ENCODE data around the gene DYRK1A.
A peak's percentile ranks its signal among the peaks of the same experiment; 100 is the strongest.

Gene DYRK1A

GRCh38 chr21:37433456-37433840 is 66.9 kb downstream of the DYRK1A start:
- DNase-seq (ENCODE audit: low read depth) = no peak
- no peak overlapping the region for H3K4me3 ChIP-seq (replicated peaks; ENCODE audit: low read depth, low read length)

DNA sequence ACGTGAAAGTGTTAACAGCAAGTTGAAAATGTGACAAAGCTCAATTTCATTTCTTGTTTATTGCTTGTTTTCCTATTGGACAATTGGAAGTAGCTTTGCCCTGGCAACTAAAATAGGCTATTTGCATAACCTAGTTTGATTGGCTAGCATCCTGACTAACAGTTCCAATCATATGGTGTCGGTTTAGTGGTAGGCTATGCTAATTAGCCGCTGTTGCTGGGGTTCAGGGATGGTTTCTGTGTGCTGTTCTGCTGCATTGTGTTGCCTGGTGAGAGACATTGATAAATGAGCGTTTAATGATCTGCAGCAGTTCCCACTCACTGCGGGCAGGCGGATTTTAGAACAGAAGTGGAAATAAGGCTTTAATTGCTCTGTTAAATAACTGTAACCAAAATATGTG is 68.5 kb downstream of the DYRK1A start:
- TF ChIP-seq CTCF (IDR thresholded peaks at IDR 0.05; ENCODE audit: low read length, missing control alignments) = no peak
- DNase-seq (ENCODE audit: low read depth) = peak; percentile 94
- H3K4me3 ChIP-seq (replicated peaks; ENCODE audit: low read depth, low read length) = no peak overlapping the region

More at GRCh38 chr21:37433456-37433840, 66.9 kb downstream of the DYRK1A start:
- TF ChIP-seq CTCF (IDR thresholded peaks at IDR 0.05; ENCODE audit: low read length, missing control alignments) = no peak

- TF ChIP-seq CTCF (IDR thresholded peaks at IDR 0.05; ENCODE audit: low read length, missing control alignments) = no peak
- DNase-seq (ENCODE audit: low read depth) = no peak
- H3K4me3 ChIP-seq (replicated peaks; ENCODE audit: low read depth, low read length) = no peak overlapping the region
These were observed 69.1 kb downstream of the DYRK1A start for GRCh38 chr21:37435711-37436110.

- DNase-seq (ENCODE audit: low read depth) = no peak
- no peak for TF ChIP-seq CTCF (IDR thresholded peaks at IDR 0.05; ENCODE audit: low read length, missing control alignments)
- no peak overlapping the region for H3K4me3 ChIP-seq (replicated peaks; ENCODE audit: low read depth, low read length)
These were observed 69.6 kb downstream of the DYRK1A start for GRCh38 chr21:37436174-37436573.

DNA sequence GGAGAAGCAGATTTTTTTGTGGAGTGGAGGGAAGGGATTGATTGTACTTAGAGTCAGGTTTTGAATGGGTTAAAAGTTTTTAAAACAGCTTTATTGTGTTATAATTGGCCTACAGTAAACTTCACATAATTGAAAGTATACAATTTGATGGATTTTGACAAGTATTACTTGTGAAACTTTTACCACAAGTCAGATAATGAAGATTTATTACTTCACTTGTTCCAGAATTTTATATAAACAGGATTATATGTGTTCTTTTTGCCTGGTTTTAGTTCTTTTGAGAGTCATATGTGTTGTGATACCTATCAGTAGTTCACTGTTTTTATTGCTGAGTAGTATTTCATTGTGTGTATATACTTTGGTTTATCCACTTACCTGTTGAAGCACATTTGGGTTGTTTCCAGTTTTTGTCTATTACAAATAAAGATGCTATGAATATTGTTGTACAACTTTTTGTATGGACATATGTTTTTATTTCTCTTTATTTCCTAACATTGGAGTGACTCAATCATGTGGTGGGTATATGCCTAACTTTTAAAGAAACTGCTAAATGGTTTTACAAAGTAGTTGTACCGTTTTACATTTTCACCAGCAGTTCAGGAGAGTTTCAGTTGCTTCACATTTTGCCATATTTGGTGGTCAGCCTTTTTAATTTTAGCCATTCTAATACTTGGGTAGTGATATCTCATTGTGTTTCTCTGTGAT is 71.0 kb downstream of the DYRK1A start:
- DNase-seq (ENCODE audit: low read depth) = no peak
- no peak for TF ChIP-seq CTCF (IDR thresholded peaks at IDR 0.05; ENCODE audit: low read length, missing control alignments)
- no peak overlapping the region for H3K4me3 ChIP-seq (replicated peaks; ENCODE audit: low read depth, low read length)

DNA sequence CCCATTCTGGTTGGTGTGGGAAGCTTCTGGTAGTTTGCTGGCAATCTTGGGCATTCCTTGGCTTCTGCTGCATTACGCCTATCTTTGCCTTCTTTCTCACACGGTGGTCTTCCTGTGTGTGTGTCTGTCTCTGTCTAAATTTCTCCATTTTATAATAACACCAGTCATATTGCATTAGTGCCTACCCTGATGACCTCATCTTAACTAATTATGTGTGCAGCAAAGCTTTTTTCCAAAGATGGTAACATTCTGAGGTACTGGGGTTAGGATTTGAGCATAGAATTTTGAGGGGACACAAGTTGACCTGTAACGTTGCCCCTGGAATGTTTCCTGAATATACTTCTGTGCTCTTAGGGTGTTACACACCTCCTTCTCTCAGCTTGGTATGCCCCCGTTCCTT is 77.1 kb downstream of the DYRK1A start:
- H3K4me3 ChIP-seq (replicated peaks; ENCODE audit: low read depth, low read length) = no peak overlapping the region
- no peak for DNase-seq (ENCODE audit: low read depth)
- no peak for TF ChIP-seq CTCF (IDR thresholded peaks at IDR 0.05; ENCODE audit: low read length, missing control alignments)

- peak; percentile 87 for DNase-seq (ENCODE audit: low read depth)
- TF ChIP-seq CTCF (IDR thresholded peaks at IDR 0.05; ENCODE audit: low read length, missing control alignments) = no peak
- no peak overlapping the region for H3K4me3 ChIP-seq (replicated peaks; ENCODE audit: low read depth, low read length)
These were observed 78.7 kb downstream of the DYRK1A start for GRCh38 chr21:37445228-37445627.
